NT2/D1 (cell line): ENCODE measurements around the gene SLC6A8.

Experiments
- SUZ12 ChIP-seq: IDR thresholded peaks from 2 replicates; pipeline ENCODE4 v1.6.1; 2011; ENCODE audit not compliant: insufficient read length, insufficient read depth; ENCODE audit errors: extremely low read depth
- YY1 ChIP-seq: IDR thresholded peaks from 2 replicates; pipeline ENCODE4 v1.6.1; 2011; ENCODE audit not compliant: insufficient read length, insufficient read depth
- ZNF274 ChIP-seq: IDR thresholded peaks from 2 replicates; pipeline ENCODE4 v1.6.1; 2011; ENCODE audit warnings: mild to moderate bottlenecking, low read depth, low read length

GRCh38 chrX:153717445-153717844 lies 29.7 kb downstream of the SLC6A8 start:
- TF ChIP-seq YY1 (no peak), ZNF274 (no peak), SUZ12 (no peak)
